ENCODE results near the gene LRP1B.

The LRP1B gene

DNA sequence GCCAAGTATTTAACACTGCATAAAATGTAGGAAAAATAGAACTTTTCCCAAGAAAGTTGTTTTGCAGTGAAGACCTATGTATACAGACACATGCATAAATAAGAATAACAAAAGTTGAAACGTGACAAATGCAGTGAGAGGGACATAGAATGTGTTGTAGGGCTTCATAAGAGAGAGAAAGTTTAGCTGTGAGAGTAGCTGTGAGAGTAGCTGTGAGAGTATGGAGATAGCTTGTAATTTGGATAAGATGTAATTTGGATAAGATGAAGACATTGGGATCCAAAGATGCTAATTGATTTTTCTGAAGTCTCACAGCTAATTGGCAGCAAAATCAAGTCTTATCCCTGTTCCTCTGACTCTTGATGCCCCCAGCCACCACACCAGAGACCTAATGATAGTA lies 170.9 kb downstream of the LRP1B start:
- no peak for DNase-seq (ENCODE audit: low read depth in 2 of 3, low spot score in 1 of 3)

DNA sequence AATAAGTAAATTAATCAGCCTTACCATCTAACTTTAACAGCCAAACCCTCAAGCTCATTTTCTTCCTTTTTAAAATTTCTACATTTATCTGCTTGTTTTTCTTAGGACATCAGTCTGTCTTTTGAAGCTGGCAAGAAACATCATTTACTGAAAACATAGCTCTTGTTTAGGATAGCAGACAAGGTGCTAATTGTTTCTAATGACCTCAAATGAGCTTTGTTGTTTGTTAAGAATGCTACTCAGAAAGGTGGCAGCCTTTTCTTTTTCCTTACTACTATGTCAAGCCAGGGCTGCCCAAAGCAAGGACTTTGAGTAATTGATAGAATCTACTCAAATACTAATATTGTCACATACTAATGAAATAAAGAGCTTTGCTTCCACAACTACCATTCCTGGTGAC lies 171.8 kb downstream of the LRP1B start:
- no peak for DNase-seq (ENCODE audit: low read depth in 2 of 3, low spot score in 1 of 3)

DNA sequence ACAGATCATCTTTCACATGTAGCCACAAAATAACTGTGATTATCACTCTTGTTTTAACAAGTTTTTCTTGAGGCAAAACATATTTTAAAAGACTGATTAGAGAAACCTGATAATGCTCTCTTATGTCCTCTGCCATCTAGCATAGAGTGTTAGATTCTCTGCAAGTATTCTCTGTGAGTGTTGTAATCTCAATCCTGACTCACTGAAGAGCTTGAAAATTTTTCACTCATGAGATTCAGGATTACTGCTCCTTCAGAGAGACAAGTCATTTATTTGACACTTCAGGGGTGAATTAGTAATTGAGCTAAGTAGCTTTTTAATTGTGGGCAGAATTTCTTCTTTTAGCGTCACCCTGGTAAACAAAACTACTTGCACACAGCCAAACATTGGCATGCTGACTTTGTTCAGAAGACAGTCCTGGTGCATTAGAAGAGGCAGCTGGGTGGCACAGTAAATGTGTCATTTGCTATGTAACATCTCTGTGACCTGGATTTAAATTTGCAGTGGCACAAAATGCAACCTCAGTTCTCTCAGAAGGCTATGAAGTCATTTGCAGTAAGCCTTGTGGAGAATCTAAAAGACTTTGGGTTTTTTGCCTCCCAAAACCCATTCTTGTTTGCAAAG lies 172.9 kb downstream of the LRP1B start:
- DNase-seq (ENCODE audit: low read depth in 2 of 3, low spot score in 1 of 3), result no peak

DNA sequence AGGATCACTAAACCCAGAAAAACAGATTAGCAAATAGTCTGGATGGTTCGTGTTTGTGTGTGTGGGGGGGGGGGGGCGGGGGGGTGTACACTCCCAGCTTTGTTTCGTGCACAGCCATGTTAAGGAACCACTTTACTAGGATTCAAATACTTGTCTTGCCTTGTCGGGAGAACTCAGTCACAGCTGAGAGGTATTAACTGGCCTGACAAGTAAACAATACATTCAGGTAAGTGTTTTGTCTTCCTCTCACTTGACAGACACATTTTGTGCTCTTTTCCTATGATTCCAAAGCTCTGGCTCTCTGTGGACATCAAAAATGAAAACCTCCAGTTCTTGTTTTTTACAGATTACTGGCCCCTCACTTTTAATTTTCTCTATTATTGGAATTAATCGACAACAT lies 173.5 kb downstream of the LRP1B start:
- DNase-seq (ENCODE audit: low read depth in 2 of 3, low spot score in 1 of 3), result no peak

DNA sequence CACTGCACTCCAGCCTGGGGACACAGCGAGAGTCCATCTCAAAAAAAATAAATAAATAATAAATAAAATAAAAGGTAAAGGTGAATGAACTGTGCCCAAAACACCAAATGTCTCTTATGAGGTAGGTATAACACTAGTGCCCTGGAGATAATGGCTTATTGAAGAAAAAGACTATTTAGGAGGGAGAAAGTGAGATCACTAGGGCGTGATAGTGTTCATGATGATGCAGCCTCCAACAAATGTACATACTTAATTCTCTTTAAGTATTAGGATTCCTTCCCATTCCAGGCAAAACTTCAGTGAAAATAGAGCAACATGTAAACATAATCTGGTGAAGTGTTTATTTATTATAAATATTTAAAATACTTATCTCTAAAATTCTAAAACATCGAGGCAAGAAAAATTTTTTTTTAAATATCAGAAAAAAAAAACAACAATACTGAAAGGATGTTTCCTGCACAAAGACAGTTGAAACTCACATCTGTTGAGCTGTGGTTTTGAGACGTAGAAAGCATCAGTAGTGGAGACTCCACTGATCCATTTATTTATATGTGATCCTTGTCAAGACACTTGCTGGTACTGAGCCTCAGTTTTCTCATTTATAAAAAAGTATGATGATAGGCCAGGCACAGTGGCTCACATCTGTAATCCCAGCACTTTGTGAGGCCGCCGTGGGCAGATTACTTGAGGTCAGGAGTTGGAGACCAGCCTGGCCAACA lies 183.3 kb downstream of the LRP1B start:
- no peak for DNase-seq (ENCODE audit: low read depth in 2 of 3, low spot score in 1 of 3)

DNA sequence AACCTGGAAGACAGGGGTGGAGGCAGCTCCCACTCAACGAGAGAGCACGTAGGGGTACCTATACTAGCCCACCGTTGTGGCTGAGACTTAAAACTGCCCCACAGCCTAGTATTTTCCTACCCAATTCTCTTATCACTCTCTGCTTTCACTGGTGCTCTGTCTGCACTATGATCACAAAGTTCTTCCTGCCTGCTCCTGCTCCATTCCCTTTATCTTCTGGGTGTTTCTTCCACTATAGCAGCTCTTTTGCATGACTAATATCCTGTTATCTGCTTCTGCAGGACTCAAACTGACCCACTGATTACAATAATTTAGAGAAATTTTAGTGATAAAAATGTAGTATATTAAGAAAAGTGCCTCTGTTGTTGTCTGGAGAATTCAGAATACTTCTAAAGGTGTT lies 184.8 kb downstream of the LRP1B start:
- no peak for DNase-seq (ENCODE audit: low read depth in 2 of 3, low spot score in 1 of 3)

DNA sequence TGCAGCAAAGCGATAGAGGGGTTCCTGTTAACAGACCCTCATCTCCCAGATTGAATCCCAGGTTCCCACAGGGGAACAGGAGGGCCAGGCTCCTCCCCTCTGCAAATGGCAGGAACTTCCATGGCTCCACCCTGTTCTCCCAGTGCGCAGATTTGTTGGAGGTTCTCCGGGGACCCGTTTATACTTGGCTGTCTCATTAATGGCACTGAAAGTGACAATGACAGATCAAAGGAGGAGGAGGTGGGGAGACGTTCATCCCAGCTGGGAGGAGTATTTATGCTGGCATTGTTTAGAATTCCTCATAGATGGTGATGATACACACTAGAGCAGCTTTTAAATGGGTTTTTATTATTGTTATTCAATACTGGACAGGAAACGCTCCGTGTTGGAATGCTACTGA lies 186.9 kb downstream of the LRP1B start:
- no peak for DNase-seq (ENCODE audit: low read depth in 2 of 3, low spot score in 1 of 3)

DNA sequence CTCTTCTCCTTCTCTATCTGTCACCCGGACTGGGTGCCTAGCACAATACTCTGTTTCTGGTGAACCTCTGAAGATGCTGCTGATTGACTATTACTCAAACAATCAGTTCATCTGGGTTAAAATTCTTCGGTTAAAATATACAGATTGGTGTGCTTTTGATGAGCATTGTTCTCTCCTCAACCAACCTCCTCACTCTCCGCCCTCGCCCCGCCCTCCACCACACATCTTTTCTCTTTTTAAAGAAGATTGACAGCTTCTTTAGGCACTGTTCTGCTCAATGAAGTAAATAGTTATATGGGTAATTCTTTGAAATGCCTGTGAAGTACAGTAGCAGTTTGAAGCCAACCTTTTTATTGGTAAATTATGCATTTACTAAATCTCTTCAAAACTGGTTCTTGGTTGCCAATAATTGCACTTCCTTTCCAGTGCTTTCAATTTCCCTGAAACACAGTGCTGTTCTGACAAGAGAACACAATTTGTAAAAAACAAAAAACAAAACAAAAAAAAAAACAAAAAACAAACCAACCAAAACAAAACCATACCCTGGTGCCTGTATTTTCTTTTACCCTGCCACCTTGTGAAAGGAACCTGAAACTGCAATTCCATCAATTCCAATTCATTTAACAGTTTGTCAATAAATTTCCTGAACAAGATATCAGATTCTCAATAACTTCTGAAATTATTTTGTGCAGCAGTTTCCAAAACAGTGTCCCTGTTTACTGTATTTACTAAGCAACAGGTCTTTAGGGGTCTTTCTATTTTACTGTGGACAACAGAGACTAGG lies 188.6 kb downstream of the LRP1B start:
- DNase-seq (ENCODE audit: low read depth in 2 of 3, low spot score in 1 of 3), result no peak

DNA sequence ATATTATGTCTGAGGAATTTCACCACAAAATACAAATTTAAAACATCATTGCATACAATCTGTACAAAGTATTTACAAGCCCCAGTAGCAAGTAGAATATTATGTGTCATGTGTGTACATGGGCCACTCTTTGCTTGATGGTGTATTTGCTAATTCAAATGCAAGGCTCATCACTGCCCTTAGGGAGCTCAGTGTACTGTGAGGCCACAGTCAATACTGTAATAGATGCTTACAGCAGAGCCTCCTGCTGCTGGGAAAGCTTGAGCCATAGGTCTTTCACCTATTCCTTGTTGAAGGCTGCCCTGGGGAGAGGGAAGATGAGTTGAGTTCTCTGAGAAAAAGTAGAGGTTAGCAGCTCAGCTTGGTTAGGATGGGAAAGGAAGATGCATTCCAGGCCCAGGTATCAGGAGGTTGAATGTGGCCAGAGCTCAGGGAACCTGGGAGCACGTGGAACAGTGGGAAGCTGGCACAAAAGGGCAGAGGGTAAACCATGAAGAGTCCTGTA lies 189.6 kb downstream of the LRP1B start:
- no peak for DNase-seq (ENCODE audit: low read depth in 2 of 3, low spot score in 1 of 3)

DNA sequence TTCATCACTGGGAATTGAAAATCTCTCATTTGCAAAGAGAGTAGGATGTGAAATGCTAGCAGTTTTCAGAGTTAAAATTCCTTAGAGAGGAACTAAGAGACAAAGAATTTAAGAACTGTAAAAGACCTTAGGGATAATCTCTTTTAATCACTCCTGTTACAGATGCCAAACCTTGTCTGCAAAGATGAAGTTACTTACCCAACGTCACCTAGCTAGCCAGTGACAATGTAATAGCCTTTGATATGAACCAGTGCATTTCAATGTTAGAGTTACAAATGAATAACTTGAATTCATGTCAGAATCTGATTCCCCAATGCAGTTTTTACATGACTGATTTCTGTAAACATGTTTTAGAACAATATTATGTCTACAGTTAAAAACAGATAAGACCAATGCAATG lies 190.1 kb downstream of the LRP1B start:
- DNase-seq (ENCODE audit: low read depth in 2 of 3, low spot score in 1 of 3), result no peak

DNA sequence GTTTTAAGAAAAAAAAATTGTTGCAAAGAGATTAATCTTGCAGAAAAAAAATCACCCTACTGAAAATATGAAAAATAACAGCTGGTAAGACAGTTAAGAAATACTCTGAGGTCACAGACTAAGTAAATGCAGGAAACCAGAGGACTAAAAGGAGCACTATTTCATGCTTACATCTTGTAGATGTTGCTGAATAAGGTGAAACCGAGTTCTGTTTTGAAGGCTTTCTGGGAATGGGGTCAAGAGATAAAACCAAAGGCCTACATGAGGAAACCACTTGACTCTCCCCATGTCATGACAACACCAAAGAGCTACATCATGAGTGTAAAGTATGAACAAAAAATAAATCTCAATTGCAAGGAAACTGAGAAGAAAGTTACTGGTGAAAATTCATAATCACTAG lies 197.6 kb downstream of the LRP1B start:
- DNase-seq (ENCODE audit: low read depth in 2 of 3, low spot score in 1 of 3), result no peak

DNA sequence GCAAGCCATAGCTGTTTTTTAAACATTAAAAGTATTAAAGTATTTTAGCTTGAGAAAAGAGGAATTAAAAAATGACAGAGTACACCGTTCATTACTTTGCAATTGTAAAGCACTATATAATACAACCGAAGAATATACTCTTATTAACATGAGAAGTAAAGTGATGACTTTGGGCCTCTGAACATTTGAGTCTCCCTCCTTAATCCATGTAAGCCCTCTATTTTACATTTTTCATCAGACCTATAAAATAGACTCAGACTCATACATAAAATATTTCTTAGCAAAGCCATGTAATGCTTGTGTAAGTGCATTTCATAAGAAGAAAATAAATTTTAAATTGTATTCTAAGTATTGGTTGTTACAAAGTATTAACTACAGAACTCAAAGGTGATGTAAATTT lies 198.6 kb downstream of the LRP1B start:
- no peak for DNase-seq (ENCODE audit: low read depth in 2 of 3, low spot score in 1 of 3)

DNA sequence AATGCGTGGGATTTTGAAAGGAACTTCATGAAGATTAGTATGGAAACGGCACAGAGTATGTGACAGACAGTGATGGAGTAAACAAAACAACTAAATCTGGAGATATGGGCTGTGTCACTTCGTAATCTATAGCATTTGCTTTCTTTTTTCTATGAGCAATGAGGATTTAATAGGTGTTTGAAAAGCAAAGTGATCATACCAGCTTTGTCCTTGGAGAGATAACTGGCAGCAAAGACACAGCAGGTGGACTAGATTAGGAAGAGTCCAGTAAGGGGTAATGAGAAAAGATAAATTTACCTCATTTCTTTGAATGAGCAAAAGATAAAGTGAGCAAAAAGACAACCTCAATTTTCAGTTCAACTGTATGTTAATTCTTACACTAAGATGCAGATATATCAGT lies 199.0 kb downstream of the LRP1B start:
- DNase-seq (ENCODE audit: low read depth in 2 of 3, low spot score in 1 of 3), result no peak

DNA sequence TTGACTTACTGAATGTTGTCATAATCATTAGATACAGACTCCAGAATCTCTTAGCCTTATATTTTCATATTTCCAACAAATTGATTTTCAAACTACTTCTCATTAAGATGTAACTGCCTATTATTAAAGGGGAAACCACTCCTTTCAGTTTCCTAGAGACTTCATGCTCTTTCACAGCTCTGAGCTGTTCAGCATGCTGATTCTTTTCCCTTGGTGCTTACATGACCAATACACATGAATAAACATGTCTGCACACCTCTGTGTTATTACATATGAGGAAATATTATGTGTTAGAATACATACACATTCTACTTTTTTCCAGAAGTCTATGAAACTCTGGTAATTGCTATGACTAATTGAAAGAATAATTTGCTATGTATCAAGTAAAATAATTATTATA lies 200.0 kb downstream of the LRP1B start:
- no peak for DNase-seq (ENCODE audit: low read depth in 2 of 3, low spot score in 1 of 3)

DNA sequence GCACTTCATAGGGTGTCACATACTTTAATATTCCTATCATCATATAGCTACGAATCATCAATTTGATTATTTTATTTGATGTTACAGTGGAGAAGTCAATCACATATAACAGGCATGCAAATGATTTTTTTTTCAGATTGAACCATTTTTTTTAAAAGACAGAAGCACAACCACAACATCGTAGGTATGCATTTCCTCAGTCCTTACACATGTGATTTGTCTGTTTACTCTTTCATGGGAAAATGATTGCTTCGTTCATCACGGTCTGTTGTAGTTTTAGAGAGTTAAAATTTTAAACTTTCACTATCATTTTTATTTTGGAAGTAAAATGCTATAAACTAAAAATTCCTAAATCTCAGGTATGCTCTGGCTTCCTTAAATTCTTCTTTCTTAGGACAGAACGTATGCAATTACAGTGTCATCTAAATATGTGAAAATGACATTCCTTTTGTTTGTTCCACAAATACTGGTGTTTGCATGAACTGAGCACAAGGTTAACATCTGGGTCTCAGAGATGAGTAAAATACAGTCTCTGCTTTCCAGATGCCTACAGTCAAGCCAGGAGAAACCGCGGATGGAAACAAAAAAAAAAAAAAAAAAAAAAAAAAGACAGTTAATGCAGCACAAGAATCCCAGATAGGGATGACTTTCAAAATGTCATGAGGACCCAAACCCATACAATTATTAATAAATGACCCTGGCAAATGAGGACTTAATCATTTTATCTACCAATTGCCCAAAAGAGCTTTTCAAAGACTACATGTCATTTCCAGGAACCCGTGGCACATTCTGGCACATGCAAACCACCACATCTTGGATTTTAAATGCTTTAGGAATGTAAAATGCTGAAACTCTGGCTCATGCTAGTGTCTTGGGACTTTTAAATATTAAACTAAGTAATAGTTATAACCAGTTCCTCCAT lies 201.2 kb downstream of the LRP1B start:
- DNase-seq (ENCODE audit: low read depth in 2 of 3, low spot score in 1 of 3), result no peak

DNA sequence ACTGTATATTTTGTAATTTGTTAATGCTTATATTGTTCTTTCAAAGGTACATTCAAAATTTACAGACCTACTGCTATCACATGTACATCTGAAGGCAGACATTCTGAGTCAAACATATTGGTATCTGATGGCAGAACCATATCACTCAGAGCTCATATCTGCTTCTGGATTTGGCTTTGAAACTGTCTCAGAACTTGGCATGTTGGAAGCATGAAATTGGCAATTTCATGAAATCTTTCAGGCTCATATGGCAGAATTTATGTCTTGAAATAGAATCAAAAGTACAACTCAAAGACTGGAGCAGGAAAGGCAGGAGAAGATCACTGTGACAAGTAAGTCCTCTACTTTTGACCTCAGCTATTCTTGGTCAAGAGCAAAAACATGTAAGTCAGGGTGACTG lies 202.3 kb downstream of the LRP1B start:
- DNase-seq (ENCODE audit: low read depth in 2 of 3, low spot score in 1 of 3), result no peak

DNA sequence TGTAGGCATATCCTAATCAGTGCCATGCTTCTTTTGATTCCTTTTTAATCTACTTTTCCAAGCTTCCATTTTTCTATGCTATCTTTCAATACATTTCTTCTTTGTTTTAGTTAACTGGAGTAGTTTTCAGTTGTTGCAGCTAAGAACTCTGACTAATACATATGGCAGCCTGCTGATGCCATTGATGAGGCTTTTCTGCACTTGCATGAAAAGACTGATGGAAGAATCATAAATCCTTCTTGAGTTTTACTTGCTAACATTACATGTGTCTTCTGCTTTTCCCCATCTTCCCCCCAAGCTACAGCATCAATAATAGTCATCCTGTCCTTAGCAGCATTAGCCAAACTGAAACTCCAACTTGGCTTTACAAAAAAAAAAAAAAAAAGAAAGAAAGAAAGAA lies 203.3 kb downstream of the LRP1B start:
- no peak for DNase-seq (ENCODE audit: low read depth in 2 of 3, low spot score in 1 of 3)

DNA sequence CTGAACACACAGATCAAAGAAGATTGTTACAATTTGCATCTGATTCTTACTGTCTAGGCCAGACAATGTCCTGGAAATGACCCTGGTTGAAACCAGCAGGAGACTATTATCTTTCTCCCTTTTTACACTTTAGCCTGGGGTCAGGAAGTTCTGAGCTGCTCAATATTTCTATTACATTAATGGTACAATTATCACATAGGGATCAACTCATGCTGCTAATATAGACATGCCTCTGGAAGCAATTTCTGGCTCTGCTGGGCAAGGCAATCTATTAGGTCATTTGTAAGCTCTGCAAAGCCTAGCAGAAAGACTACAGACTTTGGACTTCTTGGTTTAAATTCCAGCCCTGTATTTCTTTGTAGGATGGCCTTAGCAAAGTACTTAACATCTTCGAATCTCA lies 205.3 kb downstream of the LRP1B start:
- DNase-seq (ENCODE audit: low read depth in 2 of 3, low spot score in 1 of 3), result no peak

DNA sequence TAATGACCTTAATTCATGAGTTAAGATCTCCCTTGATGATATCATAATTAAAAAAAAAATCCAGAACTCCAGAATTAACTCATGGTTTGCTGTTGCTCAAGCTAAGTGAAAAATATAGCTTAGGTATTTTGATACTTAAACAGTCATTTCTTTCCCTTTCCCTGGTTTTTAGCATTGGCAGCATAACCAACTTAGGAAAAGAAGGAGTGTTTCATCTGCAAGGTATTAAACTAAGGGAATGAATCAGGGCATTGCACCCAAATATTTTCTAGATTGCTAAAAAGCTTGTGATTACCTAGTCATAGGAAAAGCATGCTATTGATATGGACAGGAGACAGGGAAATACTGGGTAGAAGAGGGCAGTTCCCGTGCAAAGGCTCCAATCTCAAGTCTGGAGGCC lies 207.2 kb downstream of the LRP1B start:
- no peak for DNase-seq (ENCODE audit: low read depth in 2 of 3, low spot score in 1 of 3)

DNA sequence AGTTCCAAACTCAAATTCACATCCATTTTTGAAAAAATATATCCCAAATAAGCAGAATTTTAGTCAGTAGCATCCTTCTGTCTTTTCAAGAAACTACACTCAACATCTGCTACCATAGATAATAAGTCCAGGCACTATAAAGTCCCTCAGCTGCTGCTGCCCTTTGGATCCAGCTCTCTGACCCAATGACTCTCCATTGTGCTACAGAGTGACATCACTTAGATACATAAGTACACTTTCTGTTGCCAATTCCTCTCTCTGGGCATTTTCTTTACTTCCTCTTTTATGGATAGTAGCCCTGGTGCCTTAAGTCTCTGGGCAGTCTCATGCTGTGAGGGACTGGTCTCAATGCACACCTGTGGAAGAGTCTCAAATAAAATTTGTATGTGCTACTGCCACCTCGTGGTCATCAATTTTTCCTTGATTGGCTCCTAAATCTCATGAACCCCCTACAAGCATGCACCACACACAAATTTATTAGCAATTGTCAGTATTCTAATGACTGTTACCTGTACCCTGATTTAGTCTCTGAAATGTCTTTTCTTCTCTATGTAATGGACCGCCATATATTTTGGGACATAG lies 219.2 kb downstream of the LRP1B start:
- no peak for DNase-seq (ENCODE audit: low read depth in 2 of 3, low spot score in 1 of 3)

DNA sequence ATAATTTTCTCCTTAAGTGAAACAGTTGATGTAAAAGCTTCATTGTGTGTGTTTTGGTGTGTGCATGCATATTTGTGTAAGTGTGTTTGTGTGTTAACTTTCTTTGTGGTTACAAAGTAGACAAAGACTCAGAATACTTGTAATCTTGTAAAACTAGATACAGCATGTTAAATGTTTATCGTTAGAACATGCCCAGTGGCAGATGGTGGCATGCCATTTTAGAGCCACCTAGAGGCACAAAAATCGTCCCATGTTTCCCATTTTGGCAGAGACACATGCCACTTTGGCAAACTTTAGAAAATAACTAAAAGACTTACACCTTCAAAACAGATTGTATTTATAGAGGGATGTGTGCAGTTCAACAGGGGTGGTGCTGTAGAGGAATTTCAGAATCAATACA lies 224.1 kb downstream of the LRP1B start:
- DNase-seq (ENCODE audit: low read depth in 2 of 3, low spot score in 1 of 3), result no peak

Data from stimulated activated CD4-positive, alpha-beta T cell treated with anti-CD3 and anti-CD28 coated beads, Interleukin-12 subunit alpha, Interleukin-12 subunit beta, amount 100 ng/mL, for 48 hours (primary cell).